Activated naive CD4-positive, alpha-beta T cell treated with anti-CD3 and anti-CD28 coated beads, Interleukin-2, amount 10 ng/mL, durations not matched to agents 7 days and 5 days (primary cell): Measurements from ENCODE around the gene SDK1.
"Not testable (repeated sequence)": the region's sequence is repeated elsewhere in the genome, so short reads cannot be mapped to it uniquely, and the experiment has no call there.

Experiments used
- CTCF ChIA-PET: fragments of 350-600 bp; sonication (Branson Sonifier 250); formaldehyde crosslinking; loops from one replicate; lab custom pipeline; 2021; ENCODE audit warnings: antibody characterized with exemption; lab: Charles Lee
- DNase-seq: peaks from one replicate; pipeline ENCODE4 v3.0.0-alpha.2; 2020
- H3K27ac Mint-ChIP-seq: one replicate; pipeline ENCODE4 v1.8.0; 2021; ENCODE audit warnings: mild to moderate bottlenecking, moderate library complexity, mixed read lengths
- H3K27me3 Mint-ChIP-seq: one replicate; pipeline ENCODE4 v1.8.0; 2021; ENCODE audit warnings: mild to moderate bottlenecking, mixed read lengths
- H3K36me3 Mint-ChIP-seq: one replicate; pipeline ENCODE4 v1.8.0; 2021; ENCODE audit warnings: mixed read lengths
- H3K4me1 Mint-ChIP-seq: one replicate; pipeline ENCODE4 v1.8.0; 2021; ENCODE audit warnings: mixed read lengths
- H3K4me3 Mint-ChIP-seq: one replicate; pipeline ENCODE4 v1.8.0; 2021; ENCODE audit warnings: mild to moderate bottlenecking, moderate library complexity, mixed read lengths
- H3K9me3 Mint-ChIP-seq: one replicate; pipeline ENCODE4 v1.8.0; 2021; ENCODE audit warnings: mixed read lengths

Gene SDK1

DNA sequence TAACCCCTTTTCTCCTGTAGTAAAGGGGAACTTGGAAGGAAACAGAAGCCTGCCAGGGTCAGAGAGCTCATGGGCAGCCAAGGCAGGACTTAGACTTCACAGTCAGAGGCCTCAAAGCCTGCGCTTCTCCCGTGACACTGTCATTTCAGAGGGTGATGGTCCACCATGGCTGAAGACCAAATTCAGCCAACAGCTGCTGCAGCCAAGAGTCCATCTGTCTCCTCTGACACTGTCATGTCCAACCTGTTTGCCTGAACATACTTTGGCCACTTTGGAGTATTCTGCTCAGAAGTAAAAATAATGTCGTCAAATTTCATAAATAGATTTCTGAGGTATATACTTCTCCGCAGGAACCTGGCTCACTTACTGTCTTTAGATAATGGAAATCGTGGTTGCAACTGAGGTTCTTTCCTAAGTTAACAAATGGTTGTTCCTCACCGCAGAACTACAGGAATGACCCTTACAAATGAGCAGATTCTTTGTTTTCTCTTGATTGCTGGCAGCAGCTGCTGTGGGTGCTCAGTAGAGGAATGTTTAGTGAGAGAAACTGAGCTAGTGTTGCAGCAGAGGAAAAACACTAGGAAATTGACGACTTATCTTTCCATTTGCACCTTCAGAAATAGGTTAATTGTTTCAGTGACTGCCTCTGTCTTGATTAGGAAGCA lies 626.5 kb downstream of the SDK1 start:
- Mint-ChIP-seq H3K36me3 (no peaks in the 10 kb centered on the region), H3K27me3 (peaks cover 6% of the 10 kb centered on the region), H3K4me1 (no peaks in the 10 kb centered on the region), H3K27ac (no peak overlapping the region), H3K4me3 (no peak overlapping the region), H3K9me3 (no peaks in the 10 kb centered on the region)
- no peak for DNase-seq
- CTCF ChIA-PET: no interaction called here

GRCh38 chr7:3928727-3929515 lies 627.9 kb downstream of the SDK1 start:
- H3K27ac Mint-ChIP-seq: no peak overlapping the region

DNA sequence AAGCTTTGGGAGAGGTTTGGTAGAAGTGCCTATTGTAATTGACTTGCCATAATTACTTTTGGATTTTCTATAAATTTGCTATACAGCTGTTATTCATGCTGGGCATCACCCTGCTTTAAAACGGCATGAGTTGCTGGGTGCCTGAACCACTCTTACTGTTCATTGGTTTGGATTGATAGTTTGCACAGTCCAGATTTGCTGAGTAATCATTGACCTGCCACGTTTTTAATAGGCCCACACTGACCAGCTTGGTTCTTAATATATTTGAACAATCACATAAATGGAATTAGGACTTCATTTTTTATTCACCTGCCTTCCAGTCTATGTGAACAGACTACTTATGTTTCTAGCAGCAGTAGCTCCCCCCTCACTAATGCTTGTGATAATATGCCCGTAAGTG lies 630.8 kb downstream of the SDK1 start:
- CTCF ChIA-PET: no interaction called here
- H3K36me3 Mint-ChIP-seq: no peaks in the 10 kb centered on the region
- no peaks in the 10 kb centered on the region for H3K4me1 Mint-ChIP-seq
- no peak overlapping the region for H3K4me3 Mint-ChIP-seq
- peaks cover 8% of the 10 kb centered on the region for H3K27me3 Mint-ChIP-seq
- no peak for DNase-seq
- H3K9me3 Mint-ChIP-seq: peaks cover 3% of the 10 kb centered on the region
- H3K27ac Mint-ChIP-seq: no peak overlapping the region

More at GRCh38 chr7:3928727-3929515, 627.9 kb downstream of the SDK1 start:
- H3K27me3 Mint-ChIP-seq: peaks cover 11% of the 10 kb centered on the region
- no peak for DNase-seq
- CTCF ChIA-PET: no interaction called here
- H3K36me3 Mint-ChIP-seq: no peaks in the 10 kb centered on the region
- H3K9me3 Mint-ChIP-seq: no peaks in the 10 kb centered on the region
- no peaks in the 10 kb centered on the region for H3K4me1 Mint-ChIP-seq
- H3K4me3 Mint-ChIP-seq: no peak overlapping the region

DNA sequence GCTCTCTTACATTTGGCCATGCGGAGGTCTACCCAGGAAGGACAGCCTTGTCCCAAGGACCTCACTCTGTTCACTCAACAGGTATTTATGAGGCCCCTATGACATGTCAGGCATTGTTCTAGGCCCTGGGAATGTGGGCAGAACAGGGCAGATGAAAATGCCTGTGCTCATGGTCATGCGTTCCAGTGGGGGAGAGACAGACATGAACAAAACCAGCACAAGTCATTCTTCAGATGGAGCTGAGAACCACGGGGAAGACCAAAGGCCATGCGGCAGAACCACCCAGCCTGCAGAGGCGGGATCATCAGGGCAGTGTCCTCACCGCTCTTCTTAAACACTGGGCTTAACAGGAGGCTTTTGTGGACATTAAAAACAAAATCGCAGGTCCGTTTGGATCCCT lies 636.1 kb downstream of the SDK1 start:
- CTCF ChIA-PET: no interaction called here
- Mint-ChIP-seq H3K9me3 (peaks cover 3% of the 10 kb centered on the region), H3K27me3 (peaks cover 8% of the 10 kb centered on the region), H3K4me1 (no peaks in the 10 kb centered on the region), H3K4me3 (no peak overlapping the region), H3K36me3 (no peaks in the 10 kb centered on the region), H3K27ac (no peak overlapping the region)
- no peak for DNase-seq

- no peak for DNase-seq
- Mint-ChIP-seq H3K4me3 (no peak overlapping the region), H3K27me3 (peaks cover 5% of the 10 kb centered on the region), H3K9me3 (peaks cover 3% of the 10 kb centered on the region), H3K27ac (no peak overlapping the region), H3K36me3 (no peaks in the 10 kb centered on the region), H3K4me1 (no peaks in the 10 kb centered on the region)
- CTCF ChIA-PET: no interaction called here
Observed at GRCh38 chr7:3937605-3938004, 636.6 kb downstream of the SDK1 start.

DNA sequence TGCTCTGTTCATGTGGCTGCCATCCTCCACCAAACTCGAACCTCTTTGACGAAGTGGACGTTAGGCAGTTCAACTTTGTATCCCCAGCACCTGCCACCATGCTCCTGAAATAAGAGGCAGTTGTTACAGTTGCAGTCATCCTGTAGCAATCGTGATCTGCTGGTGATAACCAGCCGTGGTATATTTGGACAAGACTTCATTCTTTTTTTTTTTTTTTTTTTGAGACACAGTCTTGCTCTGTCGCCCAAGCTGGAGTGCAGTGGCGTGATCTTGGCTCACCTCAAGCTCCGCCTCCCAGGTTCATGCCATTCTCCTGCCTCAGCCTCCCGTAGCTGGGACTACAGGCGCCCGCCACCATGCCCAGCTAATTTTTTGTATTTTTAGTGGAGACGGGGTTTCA lies 640.7 kb downstream of the SDK1 start:
- H3K36me3 Mint-ChIP-seq, CTCF ChIA-PET: not testable (repeated sequence)

DNA sequence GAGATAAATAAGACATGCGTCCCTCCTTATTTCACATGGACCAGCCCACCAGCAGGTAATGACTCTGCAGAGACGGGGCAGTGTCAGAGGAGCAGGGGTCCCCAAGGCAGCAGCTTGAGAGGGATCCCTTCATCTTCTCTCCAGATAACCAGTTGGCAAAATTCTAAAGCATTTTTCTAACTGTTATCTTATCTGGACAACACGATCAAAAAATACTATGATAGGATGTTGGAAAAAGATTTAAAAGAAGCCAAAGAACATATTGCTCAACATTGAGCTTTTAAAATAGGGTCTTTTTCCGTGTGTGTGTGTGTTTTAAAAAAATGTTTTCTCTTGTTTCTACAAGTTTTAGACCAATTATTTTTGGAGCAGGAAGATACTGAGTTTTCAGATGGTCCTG lies 641.2 kb downstream of the SDK1 start:
- CTCF ChIA-PET: no interaction called here
- Mint-ChIP-seq H3K4me1 (no peaks in the 10 kb centered on the region), H3K9me3 (peaks cover 3% of the 10 kb centered on the region), H3K4me3 (no peak overlapping the region), H3K27ac (no peak overlapping the region), H3K36me3 (no peaks in the 10 kb centered on the region), H3K27me3 (no peaks in the 10 kb centered on the region)
- no peak for DNase-seq

More for the DNA sequence above, 640.7 kb downstream of the SDK1 start:
- not testable (repeated sequence) for H3K27me3 Mint-ChIP-seq, H3K4me1 Mint-ChIP-seq, H3K9me3 Mint-ChIP-seq, DNase-seq, H3K4me3 Mint-ChIP-seq, H3K27ac Mint-ChIP-seq

- DNase-seq: no peak
- Mint-ChIP-seq H3K27ac (no peak overlapping the region), H3K4me3 (no peak overlapping the region), H3K27me3 (no peaks in the 10 kb centered on the region), H3K4me1 (no peaks in the 10 kb centered on the region), H3K9me3 (peaks cover 3% of the 10 kb centered on the region), H3K36me3 (no peaks in the 10 kb centered on the region)
- CTCF ChIA-PET: no interaction called here
Observed at GRCh38 chr7:3942816-3943745, 642.0 kb downstream of the SDK1 start.

GRCh38 chr7:3943779-3944520 lies 642.9 kb downstream of the SDK1 start:
- peaks cover 3% of the 10 kb centered on the region for H3K9me3 Mint-ChIP-seq
- no peaks in the 10 kb centered on the region for H3K36me3 Mint-ChIP-seq
- CTCF ChIA-PET: no interaction called here
- no peaks in the 10 kb centered on the region for H3K27me3 Mint-ChIP-seq
- no peaks in the 10 kb centered on the region for H3K4me1 Mint-ChIP-seq
- no peak overlapping the region for H3K27ac Mint-ChIP-seq
- DNase-seq: no peak
- H3K4me3 Mint-ChIP-seq: no peak overlapping the region

GRCh38 chr7:3949242-3949640 lies 648.2 kb downstream of the SDK1 start:
- CTCF ChIA-PET: no interaction called here
- DNase-seq: no peak
- no peaks in the 10 kb centered on the region for H3K27me3 Mint-ChIP-seq
- no peaks in the 10 kb centered on the region for H3K36me3 Mint-ChIP-seq
- H3K4me1 Mint-ChIP-seq: no peaks in the 10 kb centered on the region
- H3K27ac Mint-ChIP-seq: no peak overlapping the region
- H3K4me3 Mint-ChIP-seq: no peak overlapping the region
- H3K9me3 Mint-ChIP-seq: peaks cover 3% of the 10 kb centered on the region

DNA sequence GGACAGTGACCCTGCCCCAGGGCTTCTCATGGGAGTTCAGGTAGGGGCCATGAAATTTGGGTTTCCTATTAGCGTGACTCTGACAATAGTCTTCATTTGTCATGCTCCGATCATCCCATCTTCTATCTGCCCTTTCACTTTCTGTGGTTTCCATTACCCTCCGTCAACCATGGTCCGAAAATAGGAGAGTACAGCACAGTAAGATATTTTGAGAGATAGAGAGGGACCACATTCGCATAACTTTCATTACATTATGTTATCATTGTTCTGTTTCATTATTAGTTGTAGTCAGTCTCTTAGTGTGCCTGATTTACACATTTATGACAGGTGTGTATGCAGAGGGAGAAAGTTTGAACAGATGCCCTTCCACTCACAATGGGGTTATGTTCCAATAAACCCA lies 649.2 kb downstream of the SDK1 start:
- H3K36me3 Mint-ChIP-seq: no peaks in the 10 kb centered on the region
- CTCF ChIA-PET: no interaction called here
- H3K9me3 Mint-ChIP-seq: peaks cover 2% of the 10 kb centered on the region
- H3K27me3 Mint-ChIP-seq: no peaks in the 10 kb centered on the region
- DNase-seq: no peak
- H3K4me3 Mint-ChIP-seq: no peak overlapping the region
- no peaks in the 10 kb centered on the region for H3K4me1 Mint-ChIP-seq
- no peak overlapping the region for H3K27ac Mint-ChIP-seq

GRCh38 chr7:3951316-3952055 lies 650.4 kb downstream of the SDK1 start:
- no peaks in the 10 kb centered on the region for H3K9me3 Mint-ChIP-seq
- H3K27me3 Mint-ChIP-seq: no peaks in the 10 kb centered on the region
- DNase-seq: no peak
- no peak overlapping the region for H3K4me3 Mint-ChIP-seq
- H3K4me1 Mint-ChIP-seq: no peaks in the 10 kb centered on the region
- H3K36me3 Mint-ChIP-seq: no peaks in the 10 kb centered on the region
- CTCF ChIA-PET: no interaction called here
- H3K27ac Mint-ChIP-seq: no peak overlapping the region

GRCh38 chr7:3953133-3953532 lies 652.1 kb downstream of the SDK1 start:
- CTCF ChIA-PET: no interaction called here
- no peaks in the 10 kb centered on the region for H3K36me3 Mint-ChIP-seq
- no peaks in the 10 kb centered on the region for H3K4me1 Mint-ChIP-seq

More at GRCh38 chr7:3953133-3953532, 652.1 kb downstream of the SDK1 start:
- no peak for DNase-seq
- H3K4me3 Mint-ChIP-seq: no peak overlapping the region
- no peaks in the 10 kb centered on the region for H3K27me3 Mint-ChIP-seq
- H3K27ac Mint-ChIP-seq: no peak overlapping the region
- H3K9me3 Mint-ChIP-seq: no peaks in the 10 kb centered on the region
